Stimulated activated CD8-positive, alpha-beta memory T cell treated with anti-CD3 and anti-CD28 coated beads, Interleukin-12 subunit alpha, Interleukin-12 subunit beta, amount 100 ng/mL, for 24 hours (primary cell): ENCODE measurements around the gene SCFD2.
"Not testable (repeated sequence)": the region's sequence is repeated elsewhere in the genome, so short reads cannot be mapped to it uniquely, and the experiment has no call there.

Experiments used
- DNase-seq: peaks from one replicate; pipeline ENCODE4 v3.0.0-alpha.2; 2020; ENCODE audit errors: extremely low read depth

SCFD2 gene

DNA sequence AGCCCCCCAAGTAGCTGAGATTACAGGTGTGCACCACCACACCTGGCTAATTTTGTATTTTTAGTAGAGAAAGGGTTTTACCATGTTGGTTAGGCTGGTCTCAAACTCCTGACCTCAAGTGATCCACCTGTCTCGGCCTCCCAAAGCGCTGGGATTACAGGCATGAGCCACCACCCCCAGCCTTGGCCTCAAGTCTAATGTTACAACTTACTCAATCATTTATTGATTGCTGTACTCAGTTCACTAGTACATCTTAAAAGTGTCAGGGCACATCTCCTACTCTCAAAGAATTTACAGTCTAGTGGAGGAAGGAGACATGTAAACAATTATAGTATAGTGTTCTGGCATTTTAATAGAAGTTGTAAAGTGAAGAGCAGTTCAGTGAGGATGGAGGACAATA, 19.5 kb downstream of the SCFD2 start:
- DNase-seq, result not testable (repeated sequence)

DNA sequence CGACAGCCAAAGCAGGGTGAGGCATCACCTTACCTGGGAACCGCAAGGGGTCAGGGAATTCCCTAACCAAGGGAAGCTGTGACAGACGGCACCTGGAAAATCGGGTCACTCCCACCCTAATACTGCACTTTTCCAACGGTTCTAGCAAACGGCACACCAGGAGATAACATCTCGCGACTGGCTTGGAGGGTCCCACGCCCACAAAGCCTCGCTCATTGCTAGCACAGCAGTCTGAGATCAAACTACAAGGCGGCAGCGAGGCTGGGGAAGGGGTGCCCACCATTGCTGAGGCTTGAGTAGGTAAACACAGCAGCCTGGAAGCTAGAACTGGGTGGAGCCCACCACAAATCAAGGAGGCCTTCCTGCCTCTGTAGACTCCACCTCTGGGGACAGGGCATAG, 25.7 kb downstream of the SCFD2 start:
- DNase-seq, result not testable (repeated sequence)

DNA sequence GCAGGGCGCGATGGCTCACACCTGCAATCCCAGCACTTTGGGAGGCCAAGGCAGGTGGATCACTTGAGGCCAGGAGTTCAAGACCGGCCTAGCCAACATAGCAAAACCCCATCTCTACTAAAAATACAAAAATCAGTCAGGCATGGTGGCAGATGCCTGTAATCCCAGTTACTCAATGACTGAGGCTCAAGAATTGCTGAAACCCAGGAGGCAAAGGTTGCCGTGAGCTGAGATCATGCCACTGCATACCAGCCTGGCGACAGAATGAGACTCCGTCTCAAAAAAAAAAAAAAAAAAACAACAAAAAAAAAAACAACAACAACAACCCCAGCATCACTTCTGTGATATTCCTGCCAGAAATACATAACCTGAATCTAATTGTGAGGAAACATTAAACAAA, 30.9 kb downstream of the SCFD2 start:
- DNase-seq, result not testable (repeated sequence)

DNA sequence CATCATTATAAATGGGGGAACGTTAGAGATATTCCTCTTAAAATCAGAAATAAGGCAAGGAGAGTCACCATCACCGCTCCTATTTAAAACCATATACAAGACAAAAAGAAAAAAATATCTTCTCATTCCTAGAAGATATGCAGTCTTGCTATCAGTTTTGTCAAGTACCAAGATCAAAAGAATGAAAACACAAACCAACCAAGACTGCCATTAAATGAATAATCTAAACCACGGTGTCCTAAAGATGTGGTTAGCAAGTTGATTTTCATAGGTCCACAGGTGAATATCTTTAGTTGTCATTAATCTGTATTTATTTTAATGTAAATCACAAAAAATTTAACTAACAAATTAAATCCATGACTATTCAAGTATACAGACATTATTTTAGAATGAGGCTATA, 39.3 kb downstream of the SCFD2 start:
- DNase-seq, result no peak

GRCh38 chr4:53322696-53323095, 43.2 kb downstream of the SCFD2 start:
- no peak for DNase-seq

DNA sequence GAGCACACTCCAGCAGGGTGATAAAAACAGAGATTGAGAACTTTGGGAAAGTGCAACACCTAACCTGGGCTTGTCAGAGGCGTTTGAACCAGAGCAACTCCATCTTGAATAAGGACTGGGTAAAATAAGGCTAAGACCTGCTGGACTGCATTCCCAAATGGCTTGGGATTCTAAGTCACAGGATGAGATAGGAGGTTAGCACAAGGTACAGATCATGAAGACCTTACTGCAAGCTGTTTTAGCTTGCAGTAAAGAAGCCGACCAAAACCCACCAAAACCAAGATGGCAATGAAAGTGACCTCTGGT, 43.9 kb downstream of the SCFD2 start:
- DNase-seq, result no peak

- no peak for DNase-seq
Measured at GRCh38 chr4:53321151-53321983, 44.5 kb downstream of the SCFD2 start.

DNA sequence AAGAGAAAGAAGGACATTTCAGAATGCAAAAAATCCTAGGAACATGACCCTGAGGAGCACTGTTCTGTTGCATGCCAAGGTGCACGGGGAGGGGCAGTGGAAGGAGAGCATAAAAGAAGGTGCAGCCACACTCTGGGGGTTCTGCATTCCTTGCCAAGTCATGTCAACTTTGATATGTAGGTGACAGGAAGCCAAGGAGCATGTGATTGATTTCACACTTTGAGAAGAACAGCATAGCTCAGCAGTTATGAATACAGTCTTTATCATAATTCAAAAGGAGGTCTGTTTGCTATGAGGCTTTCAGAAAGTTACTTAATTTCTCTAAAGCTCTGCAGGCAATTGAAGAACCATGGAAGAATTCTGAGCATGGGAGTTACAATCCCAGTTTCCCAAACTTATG, 50.6 kb downstream of the SCFD2 start:
- DNase-seq, result no peak

DNA sequence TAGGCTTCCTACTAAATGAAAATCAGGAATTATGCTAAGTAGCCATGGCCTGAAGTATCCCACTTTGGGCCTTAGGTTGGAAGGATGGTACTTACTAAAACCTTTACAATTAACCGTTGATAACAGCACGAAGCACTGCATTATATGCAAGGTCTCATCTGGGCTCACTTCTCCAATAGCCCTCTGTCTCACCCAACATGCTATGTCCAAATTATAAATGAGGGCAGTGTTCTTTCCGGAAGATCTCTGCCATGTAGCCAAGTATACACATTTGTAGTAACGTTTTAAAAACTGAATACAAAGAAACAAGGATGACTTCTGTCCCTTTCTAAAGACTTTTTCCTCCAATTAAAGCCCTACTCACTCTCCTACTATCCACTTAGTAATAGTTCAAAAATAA, 51.6 kb downstream of the SCFD2 start:
- DNase-seq, result no peak

DNA sequence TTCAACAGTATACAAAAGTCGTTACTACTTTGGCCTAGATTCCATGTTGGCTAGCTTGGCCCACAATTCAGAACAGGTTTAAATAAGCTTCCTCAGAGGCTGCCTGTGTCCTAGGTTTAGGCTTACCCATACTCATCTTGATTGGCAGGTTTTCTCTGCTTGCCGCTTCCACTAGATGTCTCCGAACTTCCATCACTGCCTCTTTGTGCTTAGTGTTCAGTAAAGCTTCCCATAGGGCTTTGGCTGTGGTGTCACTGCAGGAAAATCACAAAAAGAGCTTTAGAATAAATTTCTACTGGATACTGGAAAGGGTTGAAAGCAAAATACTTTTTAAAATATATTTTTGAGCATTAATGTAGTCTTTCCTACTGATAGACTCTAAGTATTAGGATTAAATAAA, 52.4 kb downstream of the SCFD2 start:
- DNase-seq, result no peak

DNA sequence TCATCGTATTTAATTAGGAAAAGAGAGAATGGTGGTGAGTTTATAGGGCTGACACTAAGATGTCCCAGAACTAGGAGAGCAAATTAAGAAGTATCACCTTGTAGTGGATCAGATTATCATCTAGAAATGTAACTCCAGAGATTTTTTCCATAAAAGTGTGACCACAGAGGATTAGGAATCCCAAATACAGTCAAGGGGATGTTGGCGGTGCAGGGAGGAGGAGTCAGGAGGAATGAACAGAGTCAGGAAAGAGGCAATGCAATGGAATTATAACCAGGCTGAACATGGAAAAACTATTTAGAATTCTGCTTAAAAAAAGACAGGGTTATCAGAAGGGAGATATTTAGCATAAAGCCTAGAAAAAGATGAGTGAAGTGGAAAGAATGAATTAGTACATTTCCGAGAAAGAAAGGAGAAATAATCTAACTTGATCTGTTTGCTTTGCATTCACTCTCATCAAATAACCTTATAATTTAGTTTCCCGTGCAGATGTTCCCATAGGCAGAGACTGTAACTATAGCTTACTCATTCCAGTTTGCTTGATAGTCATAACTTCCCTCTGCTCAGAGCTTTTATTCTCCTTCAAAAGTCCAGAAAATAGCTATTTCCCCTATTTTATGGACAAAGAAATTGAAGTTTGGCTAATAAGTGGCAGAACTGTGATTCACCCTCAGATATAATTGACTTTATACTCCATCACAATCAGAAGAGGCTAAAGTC, 56.4 kb downstream of the SCFD2 start:
- DNase-seq, result no peak

GRCh38 chr4:53307819-53308780, 57.8 kb downstream of the SCFD2 start:
- no peak for DNase-seq

GRCh38 chr4:53307210-53307609, 58.7 kb downstream of the SCFD2 start:
- DNase-seq, result no peak

DNA sequence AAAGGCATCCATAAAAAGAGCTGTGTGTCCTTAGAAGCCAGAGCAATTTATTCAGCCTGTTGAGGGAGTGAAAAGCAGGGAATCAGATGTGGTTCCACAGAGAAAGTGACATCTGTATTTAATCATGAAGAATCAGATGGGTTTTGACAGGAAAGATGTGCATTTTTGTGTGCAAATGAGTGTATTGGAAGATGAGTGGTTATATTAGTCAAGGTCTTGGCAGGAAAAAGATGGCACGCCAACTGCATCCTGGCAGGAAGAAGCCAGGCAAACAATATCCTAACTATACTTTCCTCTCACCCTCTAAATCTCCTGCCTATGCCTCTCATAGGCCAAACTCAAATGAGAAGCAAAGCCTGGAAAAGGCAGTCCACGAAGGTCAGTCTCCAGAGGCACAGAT, 59.1 kb downstream of the SCFD2 start:
- no peak for DNase-seq

DNA sequence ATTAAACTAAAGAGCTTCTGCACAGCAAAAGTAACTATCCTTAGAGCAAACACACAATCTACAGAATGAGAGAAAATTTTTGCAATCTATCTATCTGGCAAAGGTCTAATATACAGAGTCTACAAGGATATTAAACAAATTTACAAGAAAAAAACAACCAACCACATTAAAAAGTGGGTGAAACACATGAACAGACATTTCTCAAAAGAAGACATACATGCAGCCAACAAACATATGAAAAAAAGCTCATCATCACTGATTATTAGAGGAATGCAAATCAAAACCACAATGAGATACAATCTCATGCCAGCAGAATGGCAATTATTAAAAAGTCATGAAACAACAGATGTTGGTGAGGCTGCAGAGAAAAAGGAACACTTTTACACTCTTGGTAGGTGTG, 73.7 kb downstream of the SCFD2 start:
- not testable (repeated sequence) for DNase-seq

- no peak for DNase-seq
Measured at GRCh38 chr4:53281438-53281837, 84.4 kb downstream of the SCFD2 start.

DNA sequence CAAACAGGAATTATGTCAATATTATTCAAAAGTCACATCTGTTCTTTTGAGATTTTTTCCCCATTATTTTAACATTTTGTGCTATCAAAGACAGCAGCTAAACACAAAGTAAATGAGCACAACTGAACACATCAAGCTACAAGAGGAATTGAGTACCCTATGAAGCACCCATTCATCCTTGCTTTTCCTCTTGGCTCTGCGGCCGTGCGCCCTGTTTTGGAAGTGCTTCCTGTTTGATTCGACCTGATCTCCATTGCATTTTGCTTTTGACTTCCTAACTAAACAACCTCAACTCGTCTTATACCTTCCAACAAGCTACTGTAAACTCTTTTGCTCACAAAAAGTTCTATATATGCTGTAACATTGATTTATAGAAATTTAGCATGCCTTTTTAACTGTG, 85.0 kb downstream of the SCFD2 start:
- DNase-seq, result no peak

DNA sequence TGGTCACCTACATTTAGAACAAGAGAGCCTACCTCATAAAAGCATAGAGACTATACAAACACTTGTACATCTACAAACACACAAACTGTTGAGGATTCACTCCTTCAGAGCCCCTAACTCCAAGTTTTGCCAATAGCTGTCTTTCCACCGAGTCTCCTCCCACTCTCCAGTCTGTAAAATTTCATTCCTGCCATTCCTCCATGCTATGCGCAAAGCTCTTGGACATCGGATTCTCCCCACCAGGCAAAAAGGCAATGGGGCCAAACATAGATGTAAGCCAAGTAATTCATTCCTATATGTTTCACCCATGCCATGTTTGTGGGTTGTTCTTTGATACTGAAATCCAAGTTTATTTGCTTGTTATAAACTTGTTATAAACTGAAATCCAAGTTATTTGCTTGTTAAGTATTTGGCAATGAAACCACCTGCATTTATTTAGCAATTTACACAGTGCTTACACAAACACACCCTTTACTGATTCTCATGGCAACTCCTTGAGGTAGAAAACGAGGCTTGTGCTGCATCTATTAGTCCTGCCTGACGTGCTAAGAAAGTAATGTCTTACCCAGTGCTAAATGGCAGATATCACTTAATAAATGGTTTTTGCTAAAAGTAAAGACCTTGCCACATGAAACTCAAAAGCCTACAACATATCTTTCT, 91.1 kb downstream of the SCFD2 start:
- DNase-seq, result no peak

DNA sequence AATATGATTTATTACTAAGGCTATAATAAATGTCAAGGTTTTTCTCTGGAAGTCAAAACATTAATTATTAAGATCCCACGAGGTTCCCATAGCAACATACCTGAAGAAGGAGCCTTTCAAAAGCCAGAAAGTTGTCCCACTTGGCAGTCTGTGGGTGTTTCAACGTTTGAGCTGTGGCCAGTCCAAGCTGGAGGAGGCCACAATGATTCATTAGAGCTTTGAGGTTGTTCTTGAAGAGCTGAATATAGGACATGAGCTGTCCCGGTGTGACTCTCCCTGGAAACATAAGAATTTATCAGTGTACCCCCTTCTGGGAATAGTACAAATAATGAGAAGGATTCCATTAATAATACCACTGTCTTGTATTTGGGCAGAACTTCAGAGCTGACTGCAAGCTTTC, 92.1 kb downstream of the SCFD2 start:
- no peak for DNase-seq

- no peak for DNase-seq
Measured at GRCh38 chr4:53267026-53267425, 98.8 kb downstream of the SCFD2 start.

DNA sequence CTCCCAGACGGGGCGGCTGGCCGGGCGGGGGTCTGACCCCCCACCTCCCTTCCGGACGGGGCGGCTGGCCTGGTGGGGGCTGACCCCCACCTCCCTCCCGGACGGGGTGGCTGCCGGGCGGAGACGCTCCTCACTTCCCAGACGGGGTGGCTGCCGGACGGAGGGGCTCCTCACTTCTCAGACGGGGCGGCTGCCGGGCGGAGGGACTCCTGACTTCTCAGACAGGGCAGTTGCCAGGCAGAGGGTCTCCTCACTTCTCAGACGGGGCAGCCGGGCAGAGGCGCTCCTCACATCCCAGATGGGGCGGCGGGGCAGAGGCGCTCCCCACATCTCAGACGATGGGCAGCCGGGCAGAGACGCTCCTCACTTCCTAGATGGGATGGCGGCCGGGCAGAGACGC, 109.9 kb downstream of the SCFD2 start:
- DNase-seq, result not testable (repeated sequence)

GRCh38 chr4:53240573-53240972, 125.3 kb downstream of the SCFD2 start:
- DNase-seq, result no peak
